ENCODE data around the gene SLC35E2B. TPM values are rescaled to one million over a fixed set of nuclear protein-coding genes. Genes with fewer than 3 reads are reported as not detected.

The SLC35E2B gene
- total and polyA plus RNA-seq, 2 of the 13 experiments (the other 11 are each of a cell fraction or from before 2014, with no cell fraction given): 14.1 to 19.7 TPM

DNA sequence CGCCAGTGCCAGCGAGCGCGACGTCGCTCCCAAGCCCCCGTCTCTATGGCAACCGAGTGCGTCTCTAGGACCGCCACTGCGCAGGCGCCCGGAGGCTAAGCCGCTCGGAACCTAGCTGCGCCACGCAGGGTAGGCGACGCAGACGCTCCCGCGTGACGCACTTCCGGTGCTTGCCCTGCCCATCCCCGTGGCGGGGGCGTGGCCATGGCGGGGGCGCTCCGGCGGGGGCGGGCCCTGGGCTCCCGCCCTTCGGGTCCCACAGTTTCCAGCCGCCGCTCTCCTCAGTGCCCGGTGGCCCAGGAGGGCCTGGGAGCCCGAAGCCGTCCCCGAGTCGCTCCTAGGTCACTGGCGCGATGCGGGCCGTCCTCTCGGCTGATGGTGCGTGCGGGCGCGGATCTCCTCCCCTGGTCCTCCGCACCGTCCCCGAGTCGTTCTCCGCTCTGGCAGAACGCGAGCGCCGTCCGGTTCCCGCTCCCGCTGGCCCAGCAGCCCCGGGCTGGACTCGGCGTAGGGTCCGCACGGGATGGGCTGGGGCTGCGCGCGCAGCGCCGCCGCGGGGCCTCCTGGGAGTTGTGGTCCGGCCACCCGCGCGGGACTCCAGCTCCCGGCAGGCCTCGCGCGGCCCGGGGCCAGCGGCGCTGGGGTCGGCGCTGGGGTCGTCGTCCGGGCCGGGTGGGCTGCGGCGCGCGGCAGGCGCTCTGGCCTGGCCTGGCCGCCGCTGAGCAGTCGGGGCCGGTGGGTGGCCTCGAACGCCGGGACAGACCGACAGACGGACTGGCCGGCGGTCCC is 77.1 kb downstream of the SLC35E2B start, which contains the start of gene MIB2 (continued):
- TF ChIP-seq, protein P1, sequence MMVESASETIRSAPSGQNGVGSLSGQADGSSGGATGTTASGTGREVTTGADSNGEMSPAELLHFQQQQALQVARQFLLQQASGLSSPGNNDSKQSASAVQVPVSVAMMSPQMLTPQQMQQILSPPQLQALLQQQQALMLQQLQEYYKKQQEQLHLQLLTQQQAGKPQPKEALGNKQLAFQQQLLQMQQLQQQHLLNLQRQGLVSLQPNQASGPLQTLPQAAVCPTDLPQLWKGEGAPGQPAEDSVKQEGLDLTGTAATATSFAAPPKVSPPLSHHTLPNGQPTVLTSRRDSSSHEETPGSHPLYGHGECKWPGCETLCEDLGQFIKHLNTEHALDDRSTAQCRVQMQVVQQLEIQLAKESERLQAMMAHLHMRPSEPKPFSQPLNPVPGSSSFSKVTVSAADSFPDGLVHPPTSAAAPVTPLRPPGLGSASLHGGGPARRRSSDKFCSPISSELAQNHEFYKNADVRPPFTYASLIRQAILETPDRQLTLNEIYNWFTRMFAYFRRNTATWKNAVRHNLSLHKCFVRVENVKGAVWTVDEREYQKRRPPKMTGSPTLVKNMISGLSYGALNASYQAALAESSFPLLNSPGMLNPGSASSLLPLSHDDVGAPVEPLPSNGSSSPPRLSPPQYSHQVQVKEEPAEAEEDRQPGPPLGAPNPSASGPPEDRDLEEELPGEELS (CRISPR knock-in tag; IDR thresholded peaks at IDR 0.05): no peak; the same call in 1 of the 2 replicates
- TF ChIP-seq ZNF496 (CRISPR knock-in tag; IDR thresholded peaks at IDR 0.05; ENCODE audit: insufficient replicate concordance): no peak
- no peak for TF ChIP-seq SP140L (CRISPR knock-in tag; IDR thresholded peaks at IDR 0.05; ENCODE audit: borderline replicate concordance)
- no peak for TF ChIP-seq U2AF2 (IDR thresholded peaks at IDR 0.05; ENCODE audit: low read depth, low read length)
- TF ChIP-seq, protein P2, sequence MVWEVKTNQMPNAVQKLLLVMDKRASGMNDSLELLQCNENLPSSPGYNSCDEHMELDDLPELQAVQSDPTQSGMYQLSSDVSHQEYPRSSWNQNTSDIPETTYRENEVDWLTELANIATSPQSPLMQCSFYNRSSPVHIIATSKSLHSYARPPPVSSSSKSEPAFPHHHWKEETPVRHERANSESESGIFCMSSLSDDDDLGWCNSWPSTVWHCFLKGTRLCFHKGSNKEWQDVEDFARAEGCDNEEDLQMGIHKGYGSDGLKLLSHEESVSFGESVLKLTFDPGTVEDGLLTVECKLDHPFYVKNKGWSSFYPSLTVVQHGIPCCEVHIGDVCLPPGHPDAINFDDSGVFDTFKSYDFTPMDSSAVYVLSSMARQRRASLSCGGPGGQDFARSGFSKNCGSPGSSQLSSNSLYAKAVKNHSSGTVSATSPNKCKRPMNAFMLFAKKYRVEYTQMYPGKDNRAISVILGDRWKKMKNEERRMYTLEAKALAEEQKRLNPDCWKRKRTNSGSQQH (CRISPR knock-in tag; IDR thresholded peaks at IDR 0.05; ENCODE audit: low read depth): no peak; the same call in 1 of the 2 replicates
- TF ChIP-seq NFIB (CRISPR knock-in tag; IDR thresholded peaks at IDR 0.05; ENCODE audit: borderline replicate concordance): no peak
- TF ChIP-seq ZNF674 (CRISPR knock-in tag; IDR thresholded peaks at IDR 0.05; ENCODE audit: low read depth): 0 out of 2 replicates have a peak, but pooled peaks have one; percentile 78
- peak; percentile 56 for TF ChIP-seq ZNF883 (CRISPR knock-in tag; IDR thresholded peaks at IDR 0.05; ENCODE audit: not compliant biosample characterization)
- TF ChIP-seq, protein P3, sequence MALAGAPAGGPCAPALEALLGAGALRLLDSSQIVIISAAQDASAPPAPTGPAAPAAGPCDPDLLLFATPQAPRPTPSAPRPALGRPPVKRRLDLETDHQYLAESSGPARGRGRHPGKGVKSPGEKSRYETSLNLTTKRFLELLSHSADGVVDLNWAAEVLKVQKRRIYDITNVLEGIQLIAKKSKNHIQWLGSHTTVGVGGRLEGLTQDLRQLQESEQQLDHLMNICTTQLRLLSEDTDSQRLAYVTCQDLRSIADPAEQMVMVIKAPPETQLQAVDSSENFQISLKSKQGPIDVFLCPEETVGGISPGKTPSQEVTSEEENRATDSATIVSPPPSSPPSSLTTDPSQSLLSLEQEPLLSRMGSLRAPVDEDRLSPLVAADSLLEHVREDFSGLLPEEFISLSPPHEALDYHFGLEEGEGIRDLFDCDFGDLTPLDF (CRISPR knock-in tag; IDR thresholded peaks at IDR 0.05): 0 out of 2 replicates have a peak, but pooled peaks have one; percentile 78
- TF ChIP-seq, protein P4, sequence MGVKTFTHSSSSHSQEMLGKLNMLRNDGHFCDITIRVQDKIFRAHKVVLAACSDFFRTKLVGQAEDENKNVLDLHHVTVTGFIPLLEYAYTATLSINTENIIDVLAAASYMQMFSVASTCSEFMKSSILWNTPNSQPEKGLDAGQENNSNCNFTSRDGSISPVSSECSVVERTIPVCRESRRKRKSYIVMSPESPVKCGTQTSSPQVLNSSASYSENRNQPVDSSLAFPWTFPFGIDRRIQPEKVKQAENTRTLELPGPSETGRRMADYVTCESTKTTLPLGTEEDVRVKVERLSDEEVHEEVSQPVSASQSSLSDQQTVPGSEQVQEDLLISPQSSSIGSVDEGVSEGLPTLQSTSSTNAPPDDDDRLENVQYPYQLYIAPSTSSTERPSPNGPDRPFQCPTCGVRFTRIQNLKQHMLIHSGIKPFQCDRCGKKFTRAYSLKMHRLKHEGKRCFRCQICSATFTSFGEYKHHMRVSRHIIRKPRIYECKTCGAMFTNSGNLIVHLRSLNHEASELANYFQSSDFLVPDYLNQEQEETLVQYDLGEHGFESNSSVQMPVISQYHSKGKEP (CRISPR knock-in tag; IDR thresholded peaks at IDR 0.05): 0 out of 2 replicates have a peak, but pooled peaks have one; percentile 20
- TF ChIP-seq THYN1 (CRISPR knock-in tag; IDR thresholded peaks at IDR 0.05; ENCODE audit: borderline replicate concordance, low read depth): no peak
- TF ChIP-seq, protein P5, sequence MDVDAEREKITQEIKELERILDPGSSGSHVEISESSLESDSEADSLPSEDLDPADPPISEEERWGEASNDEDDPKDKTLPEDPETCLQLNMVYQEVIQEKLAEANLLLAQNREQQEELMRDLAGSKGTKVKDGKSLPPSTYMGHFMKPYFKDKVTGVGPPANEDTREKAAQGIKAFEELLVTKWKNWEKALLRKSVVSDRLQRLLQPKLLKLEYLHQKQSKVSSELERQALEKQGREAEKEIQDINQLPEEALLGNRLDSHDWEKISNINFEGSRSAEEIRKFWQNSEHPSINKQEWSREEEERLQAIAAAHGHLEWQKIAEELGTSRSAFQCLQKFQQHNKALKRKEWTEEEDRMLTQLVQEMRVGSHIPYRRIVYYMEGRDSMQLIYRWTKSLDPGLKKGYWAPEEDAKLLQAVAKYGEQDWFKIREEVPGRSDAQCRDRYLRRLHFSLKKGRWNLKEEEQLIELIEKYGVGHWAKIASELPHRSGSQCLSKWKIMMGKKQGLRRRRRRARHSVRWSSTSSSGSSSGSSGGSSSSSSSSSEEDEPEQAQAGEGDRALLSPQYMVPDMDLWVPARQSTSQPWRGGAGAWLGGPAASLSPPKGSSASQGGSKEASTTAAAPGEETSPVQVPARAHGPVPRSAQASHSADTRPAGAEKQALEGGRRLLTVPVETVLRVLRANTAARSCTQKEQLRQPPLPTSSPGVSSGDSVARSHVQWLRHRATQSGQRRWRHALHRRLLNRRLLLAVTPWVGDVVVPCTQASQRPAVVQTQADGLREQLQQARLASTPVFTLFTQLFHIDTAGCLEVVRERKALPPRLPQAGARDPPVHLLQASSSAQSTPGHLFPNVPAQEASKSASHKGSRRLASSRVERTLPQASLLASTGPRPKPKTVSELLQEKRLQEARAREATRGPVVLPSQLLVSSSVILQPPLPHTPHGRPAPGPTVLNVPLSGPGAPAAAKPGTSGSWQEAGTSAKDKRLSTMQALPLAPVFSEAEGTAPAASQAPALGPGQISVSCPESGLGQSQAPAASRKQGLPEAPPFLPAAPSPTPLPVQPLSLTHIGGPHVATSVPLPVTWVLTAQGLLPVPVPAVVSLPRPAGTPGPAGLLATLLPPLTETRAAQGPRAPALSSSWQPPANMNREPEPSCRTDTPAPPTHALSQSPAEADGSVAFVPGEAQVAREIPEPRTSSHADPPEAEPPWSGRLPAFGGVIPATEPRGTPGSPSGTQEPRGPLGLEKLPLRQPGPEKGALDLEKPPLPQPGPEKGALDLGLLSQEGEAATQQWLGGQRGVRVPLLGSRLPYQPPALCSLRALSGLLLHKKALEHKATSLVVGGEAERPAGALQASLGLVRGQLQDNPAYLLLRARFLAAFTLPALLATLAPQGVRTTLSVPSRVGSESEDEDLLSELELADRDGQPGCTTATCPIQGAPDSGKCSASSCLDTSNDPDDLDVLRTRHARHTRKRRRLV (CRISPR knock-in tag; IDR thresholded peaks at IDR 0.05): no peak
- TF ChIP-seq ZNF549 (CRISPR knock-in tag; IDR thresholded peaks at IDR 0.05): no peak
- no peak for TF ChIP-seq GTF2F1 (IDR thresholded peaks at IDR 0.05; ENCODE audit: low read length)
- TF ChIP-seq EP300 (IDR thresholded peaks at IDR 0.05; ENCODE audit: low read depth in 2 of 2, low read length in 2 of 2): no peak
- no peak; the same call in 1 of the 2 replicates for TF ChIP-seq EP300 (CRISPR knock-in tag; IDR thresholded peaks at IDR 0.05; ENCODE audit: borderline replicate concordance)
- no peak for TF ChIP-seq ZNF720 (CRISPR knock-in tag; IDR thresholded peaks at IDR 0.05)

Measured in HepG2 (cell line).